ENCODE data around the gene PGM2. TPM values are rescaled to one million over a fixed set of nuclear protein-coding genes. Genes with fewer than 3 reads are reported as not detected.
"Not testable (repeated sequence)": the region's sequence is repeated elsewhere in the genome, so short reads cannot be mapped to it uniquely, and the experiment has no call there.

PGM2 gene
- total RNA-seq = 10 to 100 TPM; 13.7 to 24.3 (median 15.5) TPM

DNA sequence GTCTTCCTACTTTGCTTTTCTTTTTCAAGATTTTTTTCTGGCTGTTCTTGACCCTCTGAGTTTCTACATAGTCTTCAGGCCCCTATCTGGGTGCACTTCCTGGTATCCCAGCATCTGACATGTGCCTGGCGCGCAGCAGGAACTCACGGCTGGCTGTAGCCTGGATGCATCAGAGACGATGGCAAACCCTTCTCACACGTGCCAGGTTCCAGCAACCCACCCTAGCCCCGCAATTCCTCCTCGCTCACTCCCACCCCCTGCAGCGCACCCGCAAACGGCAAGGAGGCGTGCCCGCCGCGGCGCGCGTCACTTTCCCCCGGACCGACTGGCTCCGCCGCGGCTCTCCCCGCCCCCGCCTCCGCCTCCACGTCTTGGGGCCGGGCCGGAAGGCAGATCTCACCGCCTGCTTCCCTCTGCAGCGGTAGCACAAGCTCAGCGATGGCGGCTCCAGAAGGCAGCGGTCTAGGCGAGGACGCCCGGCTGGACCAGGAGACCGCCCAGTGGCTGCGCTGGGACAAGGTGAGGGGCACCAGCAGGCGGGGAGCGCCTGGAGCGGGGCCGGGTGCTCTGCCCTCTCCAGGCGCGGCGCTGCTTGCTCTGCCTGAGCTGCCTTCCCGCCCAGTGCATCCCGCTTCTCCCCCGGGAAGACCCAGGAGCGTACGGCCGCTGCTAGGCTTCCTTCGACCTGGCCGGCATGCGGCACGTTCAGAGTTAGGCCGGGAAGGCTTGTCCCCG, at the start of gene PGM2:
PGM2 (plus strand) TSS at position 392 of the 735 bp plus-strand sequence; CDS start at position 439, 47 bp downstream.
- no peaks in the 10 kb centered on the region for H3K9me3 ChIP-seq
- 0 to 1% methylated on average over 33 of the region's 57 CpGs for WGBS, 2 donors
- DNase-seq (ENCODE audit: low spot score in 2 of 2) = peak; percentile 71 to 72
- TF ChIP-seq, protein P1, sequence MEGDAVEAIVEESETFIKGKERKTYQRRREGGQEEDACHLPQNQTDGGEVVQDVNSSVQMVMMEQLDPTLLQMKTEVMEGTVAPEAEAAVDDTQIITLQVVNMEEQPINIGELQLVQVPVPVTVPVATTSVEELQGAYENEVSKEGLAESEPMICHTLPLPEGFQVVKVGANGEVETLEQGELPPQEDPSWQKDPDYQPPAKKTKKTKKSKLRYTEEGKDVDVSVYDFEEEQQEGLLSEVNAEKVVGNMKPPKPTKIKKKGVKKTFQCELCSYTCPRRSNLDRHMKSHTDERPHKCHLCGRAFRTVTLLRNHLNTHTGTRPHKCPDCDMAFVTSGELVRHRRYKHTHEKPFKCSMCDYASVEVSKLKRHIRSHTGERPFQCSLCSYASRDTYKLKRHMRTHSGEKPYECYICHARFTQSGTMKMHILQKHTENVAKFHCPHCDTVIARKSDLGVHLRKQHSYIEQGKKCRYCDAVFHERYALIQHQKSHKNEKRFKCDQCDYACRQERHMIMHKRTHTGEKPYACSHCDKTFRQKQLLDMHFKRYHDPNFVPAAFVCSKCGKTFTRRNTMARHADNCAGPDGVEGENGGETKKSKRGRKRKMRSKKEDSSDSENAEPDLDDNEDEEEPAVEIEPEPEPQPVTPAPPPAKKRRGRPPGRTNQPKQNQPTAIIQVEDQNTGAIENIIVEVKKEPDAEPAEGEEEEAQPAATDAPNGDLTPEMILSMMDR (IDR thresholded peaks at IDR 0.05) = peak in 1 of 5 experiments; percentile 16
- TF ChIP-seq EP300 (IDR thresholded peaks at IDR 0.05) (peak in 1 of 2 donors; percentile 88), POLR2A (IDR thresholded peaks at IDR 0.05) (peak in 1 of 2 donors; percentile 84)
- peaks cover 3 to 22% (median 5%) of the 10 kb centered on the region in 4 donors for H3K4me1 ChIP-seq
- H3K36me3 ChIP-seq = peaks cover 0 to 16% (median 0%) of the 10 kb centered on the region in 3 donors
- H3K4me3 ChIP-seq = peak within 1 kb of the TSS; percentile 68 to 95 (median 80)
- H3K27ac ChIP-seq = peak within 1 kb of the TSS; percentile 55 to 88 (median 72)
- H3K27me3 ChIP-seq = no peaks in the 10 kb centered on the region

DNA sequence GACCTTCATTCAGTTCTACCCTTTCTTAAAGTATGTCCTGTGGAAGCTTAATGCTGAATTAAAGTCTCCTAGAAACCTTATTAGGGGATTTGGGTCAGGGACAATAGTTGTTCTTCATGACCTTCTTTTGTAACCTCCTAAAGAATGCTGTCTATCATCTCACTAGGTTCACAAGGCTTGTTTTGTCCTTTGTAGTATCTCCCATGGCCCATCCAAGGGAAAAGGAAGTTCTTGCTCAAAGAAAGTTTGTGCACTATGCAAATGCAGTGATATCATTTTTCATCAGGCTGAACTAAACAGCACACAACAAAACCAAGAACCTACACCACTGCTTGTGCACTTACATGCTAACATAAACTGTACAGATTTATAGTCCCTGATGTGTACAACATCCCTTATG, 46.6 kb upstream of the PGM2 start:
- Histone ChIP-seq H3K27ac (no peak overlapping the region), H3K4me3 (no peak overlapping the region), H3K27me3 (no peaks in the 10 kb centered on the region), H3K36me3 (no peaks in the 10 kb centered on the region), H3K9me3 (no peaks in the 10 kb centered on the region), H3K4me1 (no peaks in the 10 kb centered on the region)
- TF ChIP-seq, protein P1 (IDR thresholded peaks at IDR 0.05) = no peak
- TF ChIP-seq EP300 (IDR thresholded peaks at IDR 0.05) (no peak), POLR2A (IDR thresholded peaks at IDR 0.05) (no peak)
- DNase-seq (ENCODE audit: low spot score in 2 of 2) = no peak

DNA sequence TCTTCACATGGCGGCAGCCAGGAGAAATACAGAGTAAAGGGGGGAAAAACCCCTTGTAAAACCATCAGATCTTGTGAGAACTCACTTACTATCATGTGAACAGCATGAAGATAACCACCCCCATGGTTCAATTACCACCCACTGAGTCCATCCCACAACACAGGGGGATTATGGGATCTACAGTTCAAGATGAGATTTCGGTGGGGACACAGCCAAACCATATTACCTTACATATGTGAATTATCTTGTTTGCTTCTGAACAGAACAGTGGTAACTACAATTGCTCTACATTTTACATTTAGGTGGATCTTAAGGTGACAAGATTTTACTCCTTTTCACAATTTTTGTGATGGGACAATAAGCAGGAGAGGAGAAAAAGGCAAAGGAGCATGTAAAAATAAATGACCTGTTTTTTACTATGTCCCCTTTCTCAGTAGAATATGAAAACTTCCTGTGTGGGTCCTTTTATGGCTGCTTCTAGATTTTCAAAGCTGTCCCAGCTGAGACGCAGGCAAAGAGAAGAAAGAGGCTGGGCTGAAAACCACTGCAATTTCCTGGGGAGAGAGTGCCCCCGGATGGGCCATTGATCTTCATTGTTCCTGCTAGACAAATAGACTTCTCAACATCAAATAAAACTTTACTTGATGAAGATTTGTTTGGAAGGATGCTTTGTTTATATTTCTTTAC, 45.9 kb upstream of the PGM2 start:
- Histone ChIP-seq H3K27ac (no peak overlapping the region), H3K9me3 (no peaks in the 10 kb centered on the region), H3K4me3 (no peak overlapping the region), H3K36me3 (no peaks in the 10 kb centered on the region), H3K4me1 (no peaks in the 10 kb centered on the region), H3K27me3 (no peaks in the 10 kb centered on the region)
- peak in 1 of 2 donors; percentile 23 for DNase-seq (ENCODE audit: low spot score in 2 of 2)
- TF ChIP-seq, protein P1 (IDR thresholded peaks at IDR 0.05) = peak in 1 of 5 experiments; percentile 19
- TF ChIP-seq EP300 (IDR thresholded peaks at IDR 0.05) (no peak), POLR2A (IDR thresholded peaks at IDR 0.05) (no peak)
- WGBS, 2 donors = 45 to 47% methylated on average over 4 of the region's 4 CpGs

DNA sequence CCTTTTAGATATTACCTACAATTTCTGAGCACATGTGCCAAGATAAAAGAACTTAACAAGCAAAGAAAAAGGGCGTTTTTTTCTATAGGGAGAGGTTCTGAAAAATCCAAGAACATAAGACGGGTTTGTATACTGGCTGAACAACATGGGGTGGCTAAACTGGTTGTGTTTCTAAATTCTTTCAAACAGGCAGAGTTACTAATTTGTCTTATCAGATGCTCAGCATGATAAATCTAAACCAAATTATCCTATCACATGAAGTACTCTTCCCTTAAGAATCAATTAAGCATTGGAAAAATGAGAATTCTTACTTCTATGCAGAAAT, 45.4 kb upstream of the PGM2 start:
- DNase-seq (ENCODE audit: low spot score in 2 of 2) = no peak
- H3K27ac ChIP-seq = no peak overlapping the region
- no peaks in the 10 kb centered on the region for H3K9me3 ChIP-seq
- H3K4me1 ChIP-seq = no peaks in the 10 kb centered on the region
- H3K27me3 ChIP-seq = no peaks in the 10 kb centered on the region
- TF ChIP-seq EP300 (IDR thresholded peaks at IDR 0.05) (no peak), POLR2A (IDR thresholded peaks at IDR 0.05) (no peak)
- TF ChIP-seq, protein P1 (IDR thresholded peaks at IDR 0.05) = no peak
- 59 to 62% methylated on average over 2 of the region's 2 CpGs for WGBS, 2 donors
- H3K36me3 ChIP-seq = no peaks in the 10 kb centered on the region
- H3K4me3 ChIP-seq = no peak overlapping the region

DNA sequence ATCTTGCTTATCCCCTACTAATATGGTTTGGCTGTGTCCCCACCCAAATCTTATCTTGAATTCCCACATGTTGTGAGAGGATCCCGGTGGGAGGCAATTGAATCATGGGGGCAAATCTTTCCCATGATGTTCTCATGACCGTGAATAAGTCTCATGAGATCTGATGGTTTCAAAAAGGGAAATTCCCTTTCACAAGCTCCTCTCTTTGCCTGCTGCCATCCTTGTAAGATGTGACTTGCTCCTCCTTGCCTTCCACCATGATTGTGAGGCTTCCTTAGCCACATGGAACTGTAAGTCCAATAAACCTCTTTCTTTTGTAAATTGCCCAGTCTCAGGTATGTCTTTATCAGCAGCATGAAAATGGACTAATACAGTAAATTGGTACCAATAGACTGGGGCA, 40.2 kb upstream of the PGM2 start:
- not testable (repeated sequence) for H3K36me3 ChIP-seq; H3K27me3 ChIP-seq; H3K4me3 ChIP-seq; DNase-seq (ENCODE audit: low spot score in 2 of 2); H3K9me3 ChIP-seq; H3K27ac ChIP-seq; H3K4me1 ChIP-seq
- 79 to 80% methylated on average over 2 of the region's 2 CpGs for WGBS, 2 donors

DNA sequence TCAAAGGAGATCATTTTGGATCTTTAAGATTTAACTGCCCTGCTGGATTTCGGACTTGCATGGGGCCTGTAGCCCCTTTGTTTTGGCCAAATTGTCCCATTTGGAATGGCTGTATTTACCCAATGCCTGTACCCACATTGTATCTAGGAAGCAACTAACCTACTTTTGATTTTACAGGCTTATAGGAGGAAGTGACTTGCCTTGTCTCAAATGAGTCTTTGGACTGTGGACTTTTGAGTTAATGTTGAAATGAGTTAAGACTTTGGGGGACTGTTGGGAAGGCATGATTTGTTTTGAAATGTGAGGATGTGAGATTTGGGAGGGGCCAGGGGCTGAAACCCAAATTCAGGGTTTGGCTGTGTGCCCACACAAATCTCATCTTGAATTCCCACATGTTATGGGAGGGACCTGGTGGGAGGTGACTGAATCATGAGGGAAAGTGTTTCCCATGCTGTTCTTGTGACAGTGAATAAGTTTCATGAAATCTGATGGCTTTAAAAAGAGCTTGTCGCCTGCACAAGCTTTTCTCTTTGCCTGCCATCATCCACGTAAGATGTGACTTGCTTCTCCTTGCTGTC, 38.5 kb upstream of the PGM2 start:
- DNase-seq (ENCODE audit: low spot score in 2 of 2); H3K9me3 ChIP-seq; H3K27ac ChIP-seq; H3K4me3 ChIP-seq; H3K27me3 ChIP-seq; H3K36me3 ChIP-seq; H3K4me1 ChIP-seq: not testable (repeated sequence)
- 88 to 89% methylated on average over 3 of the region's 3 CpGs for WGBS, 2 donors

Measured in tibial nerve (tissue), 4 donors.